Fibroblast of peridontal ligament (primary cell): ENCODE results near the gene SSBP4.

Source experiments
- DNase-seq: peaks from one replicate; pipeline ENCODE4 v3.0.0-alpha.2; 2010; ENCODE audit errors: extremely low read depth

The SSBP4 gene

DNA sequence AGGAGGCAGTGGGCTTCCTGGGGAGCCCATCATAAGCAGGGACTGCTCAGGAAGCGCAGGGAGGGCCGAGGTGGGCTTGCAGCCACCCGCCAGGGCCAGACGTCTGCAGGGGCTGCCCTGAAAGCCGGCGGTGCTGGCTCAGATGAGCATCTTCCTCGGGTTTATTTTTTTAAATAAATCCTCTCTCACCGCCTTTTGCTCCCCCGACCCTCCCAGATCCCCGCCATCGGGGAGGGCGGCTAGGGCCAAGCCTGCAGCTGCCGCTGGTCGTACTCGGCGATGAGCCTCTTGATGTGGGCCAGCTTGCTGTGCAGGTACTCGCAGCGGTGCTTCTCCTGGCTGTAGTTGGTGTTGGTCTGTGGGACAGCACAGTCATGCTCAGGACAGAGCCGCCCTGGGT lies 25.3 kb downstream of the SSBP4 start:
- DNase-seq = no peak

DNA sequence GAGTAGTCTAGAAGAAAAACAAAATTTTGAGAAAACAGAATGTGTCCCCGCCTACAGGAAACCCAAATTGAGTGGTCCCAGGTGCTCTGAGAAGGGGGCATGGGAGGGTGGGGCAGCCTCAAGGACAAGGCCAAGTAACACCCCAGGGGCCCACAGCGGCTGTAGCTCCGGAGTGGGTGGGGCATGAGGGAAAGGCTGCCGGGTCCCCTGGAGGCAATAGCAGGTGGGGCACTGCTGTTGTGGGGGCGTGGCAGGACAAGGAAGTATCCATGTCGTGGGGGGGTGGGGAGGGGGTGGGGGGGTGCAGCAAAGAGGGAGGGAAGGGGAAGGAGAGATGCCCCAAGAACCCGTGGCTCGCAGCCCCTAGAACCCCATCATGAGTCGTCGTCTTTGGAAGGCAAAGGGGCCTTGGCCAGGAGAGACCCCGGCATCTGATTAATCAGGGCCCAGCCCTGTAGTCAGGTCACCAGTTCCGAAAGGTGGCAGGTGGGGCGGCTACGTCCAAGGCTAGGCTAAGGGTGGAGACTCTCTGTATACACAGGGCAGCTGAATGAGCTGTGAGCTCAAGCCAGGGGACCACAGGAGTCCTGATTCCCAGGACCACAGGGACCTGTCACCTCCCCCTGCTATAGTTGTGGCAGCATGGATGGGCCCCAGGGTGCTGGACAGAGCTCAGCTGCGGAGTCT lies 26.2 kb downstream of the SSBP4 start:
- DNase-seq = no peak

GRCh38 chr19:18446145-18446810 lies 27.1 kb downstream of the SSBP4 start:
- no peak for DNase-seq

- no peak for DNase-seq
These were observed 27.7 kb downstream of the SSBP4 start for GRCh38 chr19:18446811-18447359.

DNA sequence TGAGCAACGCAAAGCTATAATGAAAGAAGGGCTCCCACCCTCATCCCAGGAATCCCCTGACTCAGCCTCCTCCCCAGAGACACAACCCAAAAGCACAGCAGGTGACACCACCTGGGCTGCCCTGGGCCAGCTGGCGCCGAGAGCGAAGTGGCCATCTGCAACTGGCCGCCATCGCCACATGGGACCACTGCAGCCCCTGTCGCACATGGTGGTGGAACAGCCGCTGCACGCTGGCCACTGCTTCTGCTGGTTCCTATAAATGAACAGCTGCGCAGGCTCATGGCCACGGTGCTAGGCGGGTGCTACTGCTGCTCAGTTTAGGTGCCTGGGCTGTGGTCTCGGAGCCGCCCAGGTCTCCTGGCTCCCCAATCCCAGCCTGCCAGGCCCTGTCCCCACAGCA lies 30.4 kb downstream of the SSBP4 start:
- DNase-seq = no peak

- DNase-seq = no peak
These were observed 31.1 kb downstream of the SSBP4 start for GRCh38 chr19:18450021-18450930.

DNA sequence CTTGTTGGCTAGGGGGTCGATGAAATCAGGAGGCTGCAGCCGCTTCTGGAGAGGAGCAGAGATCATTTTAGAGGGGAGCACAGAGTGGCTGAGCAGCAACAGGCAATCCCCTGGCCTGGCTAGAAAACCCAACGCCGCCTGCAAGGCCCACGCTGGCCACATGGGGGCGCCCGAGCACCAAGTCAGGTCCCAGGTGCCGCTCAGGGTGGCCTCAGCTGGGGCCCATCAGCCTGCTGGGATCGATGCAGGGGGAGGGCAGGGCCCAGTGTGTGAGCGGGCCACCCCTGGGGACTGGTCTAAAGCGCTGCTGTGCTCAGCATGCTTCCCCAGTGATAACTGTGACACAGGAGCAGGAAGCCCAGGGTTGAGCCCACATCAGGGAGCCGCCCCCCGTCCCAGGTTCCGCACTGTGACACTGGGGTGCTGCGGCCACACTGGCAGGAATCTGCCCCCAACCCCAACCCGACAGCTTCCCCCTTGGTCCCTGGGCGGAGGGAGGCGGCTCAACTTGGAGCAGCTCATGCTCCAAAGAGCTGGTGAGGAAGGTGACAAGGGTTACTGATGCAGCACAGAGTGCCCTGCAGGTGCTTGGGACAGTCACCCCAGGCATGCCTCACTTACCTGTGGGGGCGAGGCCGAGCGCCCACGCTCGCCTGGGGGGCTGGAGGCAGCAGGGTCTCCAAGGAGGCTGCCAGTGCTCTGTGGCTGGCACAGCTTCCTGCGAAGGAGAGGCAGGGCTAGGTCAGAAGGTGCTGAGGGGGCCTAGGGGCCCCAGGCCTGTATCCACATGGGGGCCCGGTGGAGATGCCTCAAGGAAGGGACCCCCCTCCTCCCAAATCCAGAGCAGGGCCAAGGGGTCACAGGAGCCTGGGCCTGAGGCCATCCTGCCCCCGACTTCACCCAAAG lies 32.0 kb downstream of the SSBP4 start:
- DNase-seq = peak; percentile 72

DNA sequence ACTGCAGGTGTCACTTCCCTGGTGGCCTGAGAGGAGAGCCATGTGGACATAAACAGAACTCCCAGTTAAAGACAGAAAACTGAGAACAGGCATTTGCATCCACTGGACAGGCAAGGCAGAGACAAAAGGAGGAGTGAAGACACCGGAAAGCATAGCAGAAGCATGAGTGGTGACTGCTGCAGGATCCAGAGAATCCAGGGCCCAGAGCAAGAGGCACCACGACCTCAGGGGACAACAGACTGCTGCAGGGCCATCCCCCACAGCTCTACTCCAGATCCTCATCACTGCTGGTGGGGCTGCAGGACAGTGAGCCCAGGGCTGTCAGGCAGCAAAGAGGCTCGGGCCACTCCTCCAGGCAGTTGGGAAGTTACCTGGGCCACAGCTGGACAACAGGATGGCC lies 33.2 kb downstream of the SSBP4 start:
- no peak for DNase-seq

- no peak for DNase-seq
These were observed 34.2 kb downstream of the SSBP4 start for GRCh38 chr19:18453269-18454024.

DNA sequence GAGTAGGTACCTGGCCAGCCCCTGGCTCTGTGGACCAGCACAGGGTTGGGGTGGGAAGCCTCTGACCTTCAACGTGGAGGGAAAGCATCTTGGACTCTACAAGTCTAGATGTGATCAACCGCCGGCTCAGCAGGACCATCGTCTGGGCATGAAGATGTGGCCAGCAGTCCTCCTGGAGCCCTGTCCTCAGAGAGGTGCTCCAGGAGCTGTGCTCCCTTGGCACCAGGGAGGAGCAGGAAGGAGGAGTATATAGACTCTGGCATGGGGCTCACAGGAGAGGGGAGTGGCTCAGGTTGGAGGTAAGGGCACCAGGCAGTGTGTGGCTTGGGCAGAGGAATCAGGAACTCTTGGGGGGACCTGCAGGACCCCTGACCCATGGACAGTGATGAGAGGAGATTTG lies 37.1 kb downstream of the SSBP4 start:
- no peak for DNase-seq

GRCh38 chr19:18456974-18457373 lies 37.8 kb downstream of the SSBP4 start:
- no peak for DNase-seq

DNA sequence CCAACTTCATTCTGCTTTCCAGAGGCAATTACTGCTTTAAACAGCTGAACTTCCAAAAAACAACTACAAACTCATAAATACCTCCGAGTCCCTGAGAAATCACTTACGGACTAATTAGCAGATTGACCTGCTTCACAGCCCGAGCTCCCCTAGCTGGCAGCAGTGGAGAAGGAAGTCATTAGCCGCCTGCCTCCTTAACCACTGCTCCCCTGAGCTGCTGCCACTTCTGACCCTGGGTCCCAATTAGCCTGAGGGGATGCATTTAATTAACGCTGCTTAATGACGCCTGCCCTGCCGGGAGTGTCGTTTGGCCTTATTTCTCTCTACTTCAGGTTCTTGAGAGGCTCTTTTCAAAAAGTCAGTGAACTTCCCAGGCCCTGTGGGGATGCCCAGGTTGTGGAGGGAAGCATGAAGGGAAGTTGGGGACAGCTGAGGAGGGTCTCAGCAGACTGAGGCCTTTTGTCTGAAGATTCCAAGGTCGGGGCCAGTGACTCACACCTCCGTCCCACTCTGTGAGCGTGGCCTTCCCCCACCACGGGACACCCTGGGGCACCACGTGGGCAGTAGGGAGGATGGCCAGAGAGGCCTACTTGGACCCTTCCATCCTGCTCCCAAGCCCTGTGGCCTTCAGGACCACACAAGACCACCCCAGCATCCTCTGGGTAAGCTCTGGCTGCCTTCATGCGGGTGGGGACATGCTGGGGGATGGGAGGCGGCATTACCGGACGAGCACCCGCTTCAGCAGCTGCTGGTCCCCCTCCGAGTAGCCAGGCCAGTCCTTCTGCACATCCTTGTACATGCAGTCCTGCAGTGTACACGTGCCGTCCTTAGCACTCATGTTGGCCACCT lies 38.5 kb downstream of the SSBP4 start:
- DNase-seq = no peak

GRCh38 chr19:18460900-18461299 lies 41.7 kb downstream of the SSBP4 start:
- no peak for DNase-seq

GRCh38 chr19:18461471-18461870 lies 42.3 kb downstream of the SSBP4 start:
- no peak for DNase-seq

DNA sequence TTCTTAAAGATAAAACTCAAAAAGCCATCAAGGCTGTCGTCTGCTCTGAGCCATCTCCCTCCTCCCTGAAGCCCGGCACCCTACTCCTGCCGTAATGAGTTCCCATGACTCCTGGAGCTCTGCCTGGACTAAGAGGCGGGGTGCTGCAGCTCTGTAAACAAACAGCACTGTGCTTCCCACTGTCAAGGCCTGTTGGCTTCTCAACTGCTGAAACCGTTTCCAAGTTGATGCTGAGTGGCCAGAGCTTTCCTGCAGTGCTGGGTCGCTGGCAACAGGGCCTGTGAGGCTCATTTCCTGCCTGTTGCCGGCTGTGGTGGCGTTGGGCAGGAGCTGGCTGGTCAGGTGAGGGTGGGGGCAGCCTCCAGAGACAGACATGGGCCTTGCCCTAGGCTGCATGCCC lies 45.4 kb downstream of the SSBP4 start:
- DNase-seq = peak; percentile 94

DNA sequence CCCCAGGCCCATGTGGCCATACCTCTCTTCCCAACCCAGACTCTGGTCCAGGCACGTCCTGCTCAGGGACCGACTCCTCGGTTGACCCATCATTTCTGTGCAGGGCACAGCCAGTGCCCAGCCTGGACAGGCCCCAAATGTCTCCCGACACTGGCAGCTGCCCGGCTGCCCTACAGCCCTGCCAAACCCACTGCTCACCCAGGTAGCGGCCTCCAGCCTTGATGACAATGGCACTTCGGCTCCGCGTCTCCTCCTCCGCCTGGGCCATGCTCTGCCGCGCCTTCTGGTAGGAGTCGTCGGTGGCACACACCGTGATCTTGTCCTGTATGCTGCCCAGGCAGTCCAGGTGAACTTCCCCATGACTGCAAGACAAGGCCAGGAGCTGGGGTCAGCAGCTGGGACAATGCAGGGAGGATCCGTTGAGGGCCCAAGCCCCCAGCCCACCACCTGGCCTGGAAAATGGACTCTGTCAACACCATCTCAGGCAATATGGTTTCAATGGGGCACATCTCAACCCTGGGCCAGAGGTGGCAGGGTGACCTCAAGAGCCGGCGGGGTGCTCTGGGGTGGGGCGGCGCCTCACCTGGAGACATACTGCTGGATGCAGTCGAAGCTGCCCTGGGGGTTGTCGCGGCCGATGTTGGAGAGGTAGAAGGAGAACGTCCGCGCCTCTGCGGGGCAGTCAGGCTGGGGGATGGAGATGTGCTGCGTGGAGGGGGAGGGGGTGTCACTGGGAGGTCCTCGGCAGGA lies 46.2 kb downstream of the SSBP4 start:
- DNase-seq = no peak

DNA sequence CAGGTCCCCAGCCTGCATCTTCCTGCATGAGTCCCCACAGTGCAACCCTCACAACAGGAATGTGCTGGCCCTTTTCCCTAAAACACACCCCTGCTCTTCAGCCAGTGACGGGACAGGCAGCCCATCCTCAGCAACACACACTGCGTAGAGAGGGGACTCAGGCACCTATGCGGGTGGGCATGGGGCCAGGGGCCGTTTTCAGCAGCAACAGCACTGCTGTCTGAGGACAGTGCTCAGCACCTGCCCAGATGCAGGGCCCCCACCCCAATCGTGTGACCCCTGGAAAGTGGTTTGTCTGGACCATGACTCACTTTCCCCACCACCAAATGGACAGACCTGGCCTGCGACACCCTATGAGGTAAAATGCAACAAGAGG lies 46.8 kb downstream of the SSBP4 start:
- no peak for DNase-seq

DNA sequence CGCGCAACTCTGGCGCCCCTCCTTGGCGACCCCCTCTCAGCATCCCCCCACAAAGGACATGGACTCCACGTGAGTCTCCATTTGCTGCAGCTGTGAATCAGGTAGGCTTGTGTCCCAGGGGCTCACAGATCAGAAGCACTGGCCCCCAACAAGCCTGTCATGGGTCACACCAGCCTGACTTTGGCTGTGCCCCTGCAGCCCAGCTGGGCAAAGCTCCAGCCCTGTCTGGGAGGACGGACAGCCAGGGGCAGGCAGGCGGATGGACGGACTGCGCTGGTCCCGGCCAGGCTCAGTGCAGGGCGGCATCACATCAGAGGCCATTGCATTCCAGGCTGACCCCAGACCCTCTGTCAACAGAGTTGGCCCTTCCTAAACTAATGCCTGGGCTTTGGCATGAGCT lies 47.2 kb downstream of the SSBP4 start:
- DNase-seq = no peak

GRCh38 chr19:18467978-18468377 lies 48.8 kb downstream of the SSBP4 start:
- DNase-seq = no peak
